Stimulated activated effector memory CD8-positive, alpha-beta T cell treated with anti-CD3 and anti-CD28 coated beads, Interleukin-12 subunit alpha, Interleukin-12 subunit beta, amount 100 ng/mL, for 72 hours (primary cell): ENCODE data around the gene POU3F3.

Experiments used
- ATAC-seq: fragments of 150-1000 bp; cut with Tn5 transposase; 2 replicates; pipeline ENCODE4 v1.10.0; 2021
- DNase-seq, 2 donors: peaks; one replicate each; pipeline ENCODE4 v3.0.0; 2021 to 2022; ENCODE audit warnings: low spot score in 2 of 2
- H3K27ac Mint-ChIP-seq: one replicate; pipeline ENCODE4 v1.8.0; 2022; ENCODE audit warnings: mild to moderate bottlenecking, mixed read lengths
- H3K36me3 Mint-ChIP-seq: one replicate; pipeline ENCODE4 v1.8.0; 2022; ENCODE audit warnings: mild to moderate bottlenecking, mixed read lengths
- H3K4me1 Mint-ChIP-seq: one replicate; pipeline ENCODE4 v1.8.0; 2022; ENCODE audit warnings: mixed read lengths
- H3K4me3 Mint-ChIP-seq: one replicate; pipeline ENCODE4 v1.8.0; 2022; ENCODE audit warnings: mild to moderate bottlenecking, mixed read lengths
- H3K9me3 Mint-ChIP-seq: one replicate; pipeline ENCODE4 v1.8.0; 2022; ENCODE audit warnings: mixed read lengths

POU3F3 gene

GRCh38 chr2:104864280-104865095, 10.6 kb downstream of the POU3F3 start:
- Mint-ChIP-seq H3K4me3 (no peak overlapping the region), H3K27ac (no peak overlapping the region), H3K36me3 (no peaks in the 10 kb centered on the region), H3K9me3 (peaks cover 3% of the 10 kb centered on the region), H3K4me1 (peaks cover 9% of the 10 kb centered on the region)
- DNase-seq: no peak
- no peak for ATAC-seq

GRCh38 chr2:104865096-104865470, 11.2 kb downstream of the POU3F3 start:
- DNase-seq: no peak
- H3K36me3 Mint-ChIP-seq: no peaks in the 10 kb centered on the region
- H3K4me3 Mint-ChIP-seq: no peak overlapping the region
- no peak for ATAC-seq
- H3K27ac Mint-ChIP-seq: no peak overlapping the region
- peaks cover 9% of the 10 kb centered on the region for H3K4me1 Mint-ChIP-seq
- peaks cover 3% of the 10 kb centered on the region for H3K9me3 Mint-ChIP-seq

DNA sequence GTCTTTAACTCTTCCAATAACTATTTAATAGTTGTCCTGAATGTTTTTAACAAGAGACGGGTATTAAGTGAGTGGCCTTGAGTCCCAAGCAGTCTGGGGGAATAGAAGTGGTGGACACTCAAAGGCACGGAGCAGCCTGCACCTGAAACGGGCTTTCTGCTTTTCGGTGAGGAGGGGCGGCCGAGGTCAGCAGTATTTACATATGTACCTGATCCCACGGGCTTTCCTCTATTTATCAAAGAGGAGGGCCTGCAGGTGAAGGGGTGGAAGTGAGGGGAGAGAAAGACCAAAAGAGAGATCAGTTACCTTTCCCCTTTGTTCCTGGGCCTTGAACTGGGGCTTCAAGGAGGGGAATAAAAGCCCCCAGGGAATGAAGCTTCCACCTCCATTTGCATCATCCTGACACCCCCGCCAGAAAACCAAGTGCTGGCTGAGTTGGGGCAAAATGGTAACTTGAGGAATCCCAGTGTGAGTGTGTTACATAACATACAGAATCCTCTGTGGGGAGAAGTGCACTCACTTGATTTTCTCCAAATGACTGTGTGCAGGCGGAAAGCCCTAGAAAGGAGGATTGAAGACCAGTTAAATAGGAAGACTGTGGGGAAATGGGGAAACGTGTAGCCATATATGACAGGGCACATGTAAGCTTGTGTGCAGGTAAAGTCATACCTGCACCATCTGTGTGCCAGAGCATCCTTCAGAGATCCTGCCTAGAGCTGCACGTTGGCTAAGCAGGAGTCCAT, 12.4 kb downstream of the POU3F3 start:
- H3K4me1 Mint-ChIP-seq: peaks cover 9% of the 10 kb centered on the region
- no peaks in the 10 kb centered on the region for H3K36me3 Mint-ChIP-seq
- H3K9me3 Mint-ChIP-seq: peaks cover 3% of the 10 kb centered on the region
- DNase-seq: no peak
- H3K27ac Mint-ChIP-seq: no peak overlapping the region
- no peak overlapping the region for H3K4me3 Mint-ChIP-seq
- no peak for ATAC-seq

GRCh38 chr2:104866883-104867812, 13.2 kb downstream of the POU3F3 start:
- Mint-ChIP-seq H3K27ac (no peak overlapping the region), H3K36me3 (no peaks in the 10 kb centered on the region), H3K4me1 (peaks cover 6% of the 10 kb centered on the region), H3K9me3 (peaks cover under 1% of the 10 kb centered on the region), H3K4me3 (no peak overlapping the region)
- DNase-seq (no peak), ATAC-seq (no peak)

GRCh38 chr2:104867813-104868504, 14.0 kb downstream of the POU3F3 start:
- H3K4me1 Mint-ChIP-seq: peaks cover 6% of the 10 kb centered on the region
- no peak for DNase-seq
- no peak overlapping the region for H3K27ac Mint-ChIP-seq

DNA sequence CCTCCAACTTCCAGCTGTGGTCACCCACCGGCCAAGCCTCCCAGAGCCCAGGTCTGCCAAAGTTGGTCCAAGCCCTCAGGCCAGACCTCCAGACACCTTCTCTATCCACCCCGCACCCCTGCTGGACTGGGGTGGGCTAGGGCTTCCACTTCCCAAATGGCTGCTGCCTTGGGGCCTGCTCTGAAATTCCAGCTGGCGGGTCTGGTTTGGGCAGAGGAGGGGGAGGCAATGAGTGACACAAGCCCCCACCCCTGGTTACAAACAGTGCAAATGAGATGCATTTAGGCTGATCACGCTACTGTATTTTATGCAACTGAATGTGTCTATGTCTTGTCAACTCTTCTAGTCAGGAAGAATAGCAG, 14.6 kb downstream of the POU3F3 start:
- ATAC-seq: no peak
- no peak overlapping the region for H3K4me3 Mint-ChIP-seq

More at GRCh38 chr2:104867813-104868504, 14.0 kb downstream of the POU3F3 start:
- Mint-ChIP-seq H3K36me3 (no peaks in the 10 kb centered on the region), H3K4me3 (no peak overlapping the region), H3K9me3 (no peaks in the 10 kb centered on the region)
- no peak for ATAC-seq

GRCh38 chr2:104870100-104870975, 16.4 kb downstream of the POU3F3 start:
- Mint-ChIP-seq H3K36me3 (no peaks in the 10 kb centered on the region), H3K9me3 (no peaks in the 10 kb centered on the region), H3K27ac (no peak overlapping the region), H3K4me3 (no peak overlapping the region), H3K4me1 (peaks cover 15% of the 10 kb centered on the region)
- DNase-seq (no peak), ATAC-seq (no peak)

More for the DNA sequence above, 14.6 kb downstream of the POU3F3 start:
- H3K9me3 Mint-ChIP-seq: no peaks in the 10 kb centered on the region
- H3K36me3 Mint-ChIP-seq: no peaks in the 10 kb centered on the region
- H3K4me1 Mint-ChIP-seq: peaks cover 7% of the 10 kb centered on the region
- DNase-seq: no peak
- H3K27ac Mint-ChIP-seq: no peak overlapping the region

GRCh38 chr2:104871649-104871971, 17.7 kb downstream of the POU3F3 start:
- no peaks in the 10 kb centered on the region for H3K9me3 Mint-ChIP-seq
- H3K27ac Mint-ChIP-seq: no peak overlapping the region
- ATAC-seq (no peak), DNase-seq (no peak)
- H3K4me1 Mint-ChIP-seq: peaks cover 15% of the 10 kb centered on the region
- H3K36me3 Mint-ChIP-seq: no peaks in the 10 kb centered on the region
- no peak overlapping the region for H3K4me3 Mint-ChIP-seq

- Mint-ChIP-seq H3K4me1 (peaks cover 15% of the 10 kb centered on the region), H3K4me3 (peak overlapping the region; percentile 9)
- no peak for ATAC-seq
Observed at GRCh38 chr2:104871972-104872865, 18.3 kb downstream of the POU3F3 start.

DNA sequence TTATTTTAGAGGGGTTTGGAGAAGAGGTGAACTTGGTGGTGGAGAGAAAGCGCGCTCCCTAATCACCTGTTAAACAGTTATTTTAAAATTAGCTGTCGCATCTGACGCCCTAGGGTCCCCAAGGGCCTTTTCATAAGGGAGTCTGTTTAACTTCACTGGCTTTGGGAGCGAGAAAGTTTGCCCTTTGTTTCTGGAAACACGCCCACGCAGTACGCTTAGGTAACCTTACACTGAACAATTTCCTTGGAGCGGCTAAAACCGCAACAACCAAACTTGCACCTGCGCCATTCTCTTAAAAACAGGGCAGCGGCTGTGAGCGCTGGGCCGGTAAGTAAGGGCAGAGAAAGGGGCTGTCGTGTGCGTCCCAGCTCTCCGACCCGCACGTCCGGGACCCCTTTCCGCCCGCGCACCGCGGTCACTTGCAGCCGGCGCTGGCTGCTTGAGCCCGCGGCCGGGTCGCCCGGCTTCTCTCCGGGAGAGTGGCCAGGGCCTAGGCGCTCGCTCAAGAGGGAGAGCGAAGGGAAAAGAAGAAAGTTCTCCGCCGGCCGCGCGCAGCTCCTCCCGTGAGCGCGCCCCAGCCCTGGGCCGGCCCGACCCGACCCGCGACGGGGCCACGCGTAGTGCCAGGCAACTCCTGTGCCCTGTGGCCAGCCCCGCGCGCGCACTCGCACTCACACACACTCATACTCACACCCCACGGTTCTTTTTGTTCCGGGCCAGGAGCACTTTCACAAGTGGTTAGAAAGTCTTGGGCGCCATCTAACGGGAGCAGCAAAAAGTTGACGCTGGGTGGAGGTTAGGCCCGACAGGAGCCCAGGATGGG, 19.2 kb downstream of the POU3F3 start:
- DNase-seq: no peak
- ATAC-seq: peak; percentile 51
- no peaks in the 10 kb centered on the region for H3K36me3 Mint-ChIP-seq
- no peaks in the 10 kb centered on the region for H3K9me3 Mint-ChIP-seq
- peaks cover 15% of the 10 kb centered on the region for H3K4me1 Mint-ChIP-seq
- H3K27ac Mint-ChIP-seq: no peak overlapping the region
- H3K4me3 Mint-ChIP-seq: peak overlapping the region; percentile 9

More at GRCh38 chr2:104871972-104872865, 18.3 kb downstream of the POU3F3 start:
- Mint-ChIP-seq H3K27ac (no peak overlapping the region), H3K36me3 (no peaks in the 10 kb centered on the region), H3K9me3 (no peaks in the 10 kb centered on the region)
- no peak for DNase-seq

GRCh38 chr2:104873689-104874054, 19.8 kb downstream of the POU3F3 start:
- Mint-ChIP-seq H3K9me3 (no peaks in the 10 kb centered on the region), H3K36me3 (no peaks in the 10 kb centered on the region), H3K4me3 (no peak overlapping the region), H3K27ac (no peak overlapping the region), H3K4me1 (peaks cover 15% of the 10 kb centered on the region)
- ATAC-seq: peak; percentile 4
- no peak for DNase-seq

- DNase-seq (no peak), ATAC-seq (no peak)
- Mint-ChIP-seq H3K9me3 (no peaks in the 10 kb centered on the region), H3K4me3 (no peak overlapping the region), H3K36me3 (no peaks in the 10 kb centered on the region), H3K27ac (no peak overlapping the region), H3K4me1 (peaks cover 15% of the 10 kb centered on the region)
Observed at GRCh38 chr2:104874230-104874629, 20.3 kb downstream of the POU3F3 start.

DNA sequence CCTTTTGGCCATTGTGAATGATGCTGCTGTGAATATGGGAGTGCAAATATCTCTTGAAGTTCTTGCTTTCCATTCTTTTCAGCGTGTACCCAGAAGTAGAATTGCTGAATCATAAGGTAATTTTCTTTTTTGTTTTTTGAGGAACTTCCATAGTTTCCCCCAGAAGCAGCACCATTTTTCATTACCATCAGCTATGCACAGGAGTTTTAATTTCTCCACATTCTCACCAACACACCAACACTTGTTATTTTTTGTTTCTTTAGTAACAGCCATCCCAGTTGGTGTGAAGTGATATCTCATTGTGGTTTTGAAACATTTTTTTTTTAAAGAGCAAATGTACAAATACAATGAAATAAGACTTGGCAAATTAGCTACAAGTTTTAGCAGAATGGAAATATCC, 21.3 kb downstream of the POU3F3 start:
- Mint-ChIP-seq H3K9me3 (no peaks in the 10 kb centered on the region), H3K36me3 (no peaks in the 10 kb centered on the region), H3K27ac (no peak overlapping the region), H3K4me1 (peaks cover 15% of the 10 kb centered on the region), H3K4me3 (no peak overlapping the region)
- no peak for DNase-seq
- ATAC-seq: no peak
